ENCODE measurements around the gene MANEA.

GRCh38 chr6:95649451-95649850, 72.1 kb downstream of the MANEA start:
- TF ChIP-seq CTCF (IDR thresholded peaks at IDR 0.05; ENCODE audit: poor library complexity): no peak
- no peak for TF ChIP-seq EZH2 (IDR thresholded peaks at IDR 0.05; ENCODE audit: borderline replicate concordance)
- TF ChIP-seq EZH2phosphoT487 (IDR thresholded peaks at IDR 0.05; ENCODE audit: low read depth, severe bottlenecking, unreplicated experiment): no peak

Measured in hepatocyte (in vitro differentiated cells).